Sigmoid colon (tissue), 4 donors: ENCODE data around the gene RAB3IL1.

Experiments
- CTCF ChIP-seq, 4 experiments: fragments of 450-650 bp in 3 of 4; fragments of 200-600 bp in 1 of 4; IDR thresholded peaks; one replicate each; pipeline ENCODE4 v1.5.1; 2016 to 2019; ENCODE audit warnings: antibody characterized with exemption in 4 of 4, mild to moderate bottlenecking in 3 of 4, moderate library complexity in 2 of 4
- POLR2AphosphoS5 ChIP-seq, 4 donors: sonication (generic); formaldehyde crosslinking; IDR thresholded peaks; one replicate each; pipeline ENCODE4 v1.6.1; 2017; ENCODE audit warnings: antibody characterized with exemption in 4 of 4

DNA sequence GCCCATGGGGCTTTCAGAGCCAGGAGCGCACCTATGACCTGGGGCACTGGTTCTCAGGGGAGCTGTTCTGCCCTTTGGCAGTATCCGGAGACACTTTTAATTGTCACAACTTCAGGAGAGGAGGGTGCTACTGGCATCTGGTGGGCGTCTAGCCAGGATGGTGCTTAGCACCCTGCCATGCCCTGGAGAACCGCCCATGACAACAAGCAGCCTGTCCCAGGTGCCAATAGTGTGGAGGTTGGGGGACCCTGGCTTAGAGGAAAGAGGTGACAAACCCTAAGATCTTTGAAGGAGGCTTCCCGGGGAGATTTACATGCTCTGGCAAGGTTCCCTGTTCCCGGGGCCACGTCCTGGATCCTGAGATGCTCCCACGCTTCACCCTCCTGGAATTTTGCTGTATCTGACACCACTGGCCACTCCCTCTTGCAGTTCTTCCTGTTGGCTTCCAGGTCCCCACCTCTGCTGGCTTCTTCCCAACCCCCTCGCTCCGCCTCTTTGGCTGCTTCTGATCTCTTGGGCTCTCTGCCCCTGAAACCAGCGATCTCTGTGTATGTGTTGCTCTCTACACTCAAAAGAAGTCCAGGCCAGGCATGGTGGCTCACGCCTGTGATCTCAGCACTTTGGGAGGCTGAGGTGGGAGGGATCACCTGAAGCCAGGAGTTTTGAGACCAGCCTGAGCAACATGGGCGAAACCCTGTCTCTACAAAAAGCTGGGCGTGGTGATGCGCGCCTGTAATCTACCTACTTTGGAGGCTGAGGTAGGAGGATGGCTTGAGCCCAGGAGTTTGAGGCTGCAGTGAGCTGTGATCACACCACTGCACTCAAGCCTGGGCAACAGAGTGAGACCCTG is 57.1 kb downstream of the RAB3IL1 start:
- TF ChIP-seq CTCF (IDR thresholded peaks at IDR 0.05) (no peak), POLR2AphosphoS5 (IDR thresholded peaks at IDR 0.05) (no peak)
